Mesendoderm (in vitro differentiated cells): Measurements from ENCODE around the gene MCL1.
A peak's percentile ranks its signal among the peaks of the same experiment; 100 is the strongest.

Experiments used
- DNase-seq: peaks from one replicate; pipeline ENCODE4 v3.0.0; 2013
- H2AK5ac ChIP-seq: 2 replicates; pipeline ENCODE4 v1.6.1; 2013; ENCODE audit warnings: low read length, inconsistent platforms
- H2BK120ac ChIP-seq: 2 replicates; pipeline ENCODE4 v1.6.1; 2013; ENCODE audit warnings: low read depth, mild to moderate bottlenecking, low read length, moderate library complexity, mixed read lengths
- H2BK15ac ChIP-seq: replicated peaks from 2 replicates; pipeline ENCODE4 v1.6.1; 2013; ENCODE audit warnings: low read depth, mild to moderate bottlenecking, moderate library complexity
- H2BK5ac ChIP-seq: 2 replicates; pipeline ENCODE4 v1.6.1; 2013; ENCODE audit warnings: low read length, inconsistent platforms
- H3K18ac ChIP-seq: 2 replicates; pipeline ENCODE4 v1.6.1; 2013; ENCODE audit warnings: mild to moderate bottlenecking, low read length, mixed read lengths
- H3K23ac ChIP-seq: one replicate; pipeline ENCODE4 v1.6.1; 2013; ENCODE audit warnings: low read length
- H3K27ac ChIP-seq: 2 replicates; pipeline ENCODE4 v1.5.1; 2013; ENCODE audit warnings: low read depth, mild to moderate bottlenecking, inconsistent platforms, low read length, moderate library complexity
- H3K27me3 ChIP-seq: 2 replicates; pipeline ENCODE4 v1.6.1; 2013; ENCODE audit warnings: low read length, control low read depth, mild to moderate bottlenecking, inconsistent platforms; ENCODE audit not compliant: insufficient read depth, poor library complexity
- H3K36me3 ChIP-seq: 2 replicates; pipeline ENCODE4 v1.6.1; 2013; ENCODE audit warnings: low read length, inconsistent platforms; ENCODE audit not compliant: control insufficient read depth, insufficient read depth
- H3K4ac ChIP-seq: one replicate; pipeline ENCODE4 v1.6.1; 2013; ENCODE audit warnings: low read depth, mild to moderate bottlenecking, low read length, moderate library complexity
- H3K4me1 ChIP-seq: 2 replicates; pipeline ENCODE4 v1.6.1; 2013; ENCODE audit warnings: low read depth, low read length, inconsistent platforms; ENCODE audit not compliant: control insufficient read depth
- H3K4me2 ChIP-seq: 2 replicates; pipeline ENCODE4 v1.6.1; 2013; ENCODE audit warnings: low read length
- H3K4me3 ChIP-seq: 2 replicates; pipeline ENCODE4 v1.5.1; 2013; ENCODE audit warnings: mild to moderate bottlenecking, low read length
- H3K56ac ChIP-seq: one replicate; pipeline ENCODE4 v1.6.1; 2013; ENCODE audit warnings: low read length
- H3K79me1 ChIP-seq: 2 replicates; pipeline ENCODE4 v1.6.1; 2013; ENCODE audit warnings: low read length, inconsistent platforms
- H3K79me2 ChIP-seq: 2 replicates; pipeline ENCODE4 v1.6.1; 2013; ENCODE audit warnings: mild to moderate bottlenecking, low read length; ENCODE audit not compliant: control insufficient read depth, insufficient read depth
- H3K9ac ChIP-seq: 2 replicates; pipeline ENCODE4 v1.6.1; 2013; ENCODE audit warnings: low read length, inconsistent platforms
- H4K5ac ChIP-seq: one replicate; pipeline ENCODE4 v1.6.1; 2013; ENCODE audit warnings: low read length
- H4K8ac ChIP-seq: one replicate; pipeline ENCODE4 v1.6.1; 2013; ENCODE audit warnings: low read depth, mild to moderate bottlenecking, control low read depth, low read length, moderate library complexity
- WGBS: extraction: QIAGEN DNeasy Blood & Tissue Kit; methylation state at CpG from one replicate; pipeline ENCODE4 v1.1.7; 2013; ENCODE audit warnings: low lambda C conversion rate, missing lambda C conversion rate; ENCODE audit not compliant: insufficient coverage; ENCODE audit errors: extremely low coverage; 5-methylcytosine and 5-hydroxymethylcytosine counted together

The MCL1 gene

DNA sequence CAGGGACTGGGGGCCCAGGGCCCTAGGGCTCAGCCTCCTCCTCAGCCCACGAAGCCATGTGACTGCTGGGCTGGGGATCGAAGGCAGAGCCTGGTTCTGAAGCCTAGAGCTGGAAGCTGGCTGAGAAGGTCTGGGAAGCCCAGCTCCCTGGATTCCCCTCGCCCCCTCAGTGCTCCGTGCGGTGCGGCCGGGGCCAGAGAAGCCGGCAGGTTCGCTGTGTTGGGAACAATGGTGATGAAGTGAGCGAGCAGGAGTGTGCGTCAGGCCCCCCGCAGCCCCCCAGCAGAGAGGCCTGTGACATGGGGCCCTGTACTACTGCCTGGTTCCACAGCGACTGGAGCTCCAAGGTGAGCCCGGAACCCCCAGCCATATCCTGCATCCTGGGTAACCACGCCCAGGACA lies 21.1 kb downstream of the MCL1 start:
- Histone ChIP-seq H3K79me1 (no peaks in the 10 kb centered on the region), H4K5ac (no peak overlapping the region), H3K4ac (no peak overlapping the region), H4K8ac (no peak overlapping the region), H3K79me2 (no peaks in the 10 kb centered on the region), H3K4me3 (no peak overlapping the region), H3K27ac (no peak overlapping the region), H2BK120ac (no peak overlapping the region), H3K4me2 (no peak overlapping the region), H3K36me3 (no peaks in the 10 kb centered on the region), H3K4me1 (peaks cover 8% of the 10 kb centered on the region), H3K56ac (no peak overlapping the region), H2BK5ac (no peak overlapping the region), H2AK5ac (no peak overlapping the region), H3K18ac (no peak overlapping the region), H3K27me3 (no peaks in the 10 kb centered on the region), H3K23ac (no peak overlapping the region), H3K9ac (no peak overlapping the region), H2BK15ac (no peak overlapping the region)
- no peak for DNase-seq
- no CpG with 5 or more reads among the region's 15 CpGs for WGBS

DNA sequence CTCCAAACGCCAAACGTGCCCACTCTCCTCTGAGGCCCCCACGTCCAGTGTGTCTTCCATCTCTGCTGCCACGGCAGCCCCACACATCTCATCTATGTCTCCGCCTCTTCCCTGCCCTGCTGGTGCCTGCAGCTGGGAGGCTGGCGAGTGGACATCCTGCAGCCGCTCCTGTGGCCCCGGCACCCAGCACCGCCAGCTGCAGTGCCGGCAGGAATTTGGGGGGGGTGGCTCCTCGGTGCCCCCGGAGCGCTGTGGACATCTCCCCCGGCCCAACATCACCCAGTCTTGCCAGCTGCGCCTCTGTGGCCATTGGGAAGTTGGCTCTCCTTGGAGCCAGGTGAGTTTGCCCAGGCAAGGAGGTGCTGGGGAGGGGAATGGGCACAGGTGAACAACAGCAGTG lies 21.6 kb downstream of the MCL1 start:
- Histone ChIP-seq H3K9ac (no peak overlapping the region), H4K8ac (no peak overlapping the region), H2BK15ac (no peak overlapping the region), H3K18ac (no peak overlapping the region), H3K4me3 (no peak overlapping the region), H3K4me1 (peaks cover 4% of the 10 kb centered on the region), H2BK5ac (no peak overlapping the region), H4K5ac (no peak overlapping the region), H3K36me3 (no peaks in the 10 kb centered on the region), H3K79me1 (no peaks in the 10 kb centered on the region), H3K79me2 (no peaks in the 10 kb centered on the region), H2AK5ac (no peak overlapping the region), H3K4me2 (no peak overlapping the region), H3K27ac (no peak overlapping the region), H3K23ac (no peak overlapping the region), H3K27me3 (no peaks in the 10 kb centered on the region), H2BK120ac (no peak overlapping the region), H3K56ac (no peak overlapping the region), H3K4ac (no peak overlapping the region)
- no peak for DNase-seq
- no CpG with 5 or more reads among the region's 15 CpGs for WGBS

DNA sequence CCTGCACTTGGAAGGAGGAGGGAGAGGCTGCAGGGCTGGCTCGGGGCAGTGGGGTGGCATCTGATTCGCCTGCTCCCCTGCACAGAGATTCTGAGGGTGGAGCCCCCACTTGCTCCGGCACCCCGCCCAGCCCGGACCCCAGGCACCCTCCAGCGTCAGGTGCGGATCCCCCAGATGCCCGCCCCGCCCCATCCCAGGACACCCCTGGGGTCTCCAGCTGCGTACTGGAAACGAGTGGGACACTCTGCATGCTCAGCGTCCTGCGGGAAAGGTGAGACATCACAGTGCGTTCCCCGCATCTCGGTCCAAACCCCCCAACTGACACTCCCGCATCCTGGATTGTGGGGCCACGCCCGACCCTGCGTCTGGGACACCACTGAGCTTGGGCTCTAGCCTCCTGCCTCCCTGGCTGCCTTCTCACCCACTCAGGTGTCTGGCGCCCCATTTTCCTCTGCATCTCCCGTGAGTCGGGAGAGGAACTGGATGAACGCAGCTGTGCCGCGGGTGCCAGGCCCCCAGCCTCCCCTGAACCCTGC lies 22.3 kb downstream of the MCL1 start:
- no peak overlapping the region for H4K5ac ChIP-seq
- H3K36me3 ChIP-seq: no peaks in the 10 kb centered on the region
- no peak overlapping the region for H2BK15ac ChIP-seq
- H2BK5ac ChIP-seq: no peak overlapping the region
- no peak overlapping the region for H3K18ac ChIP-seq
- H3K4ac ChIP-seq: no peak overlapping the region
- no peak overlapping the region for H3K4me2 ChIP-seq
- H3K27me3 ChIP-seq: no peaks in the 10 kb centered on the region
- H3K56ac ChIP-seq: no peak overlapping the region
- H2BK120ac ChIP-seq: no peak overlapping the region
- H3K23ac ChIP-seq: no peak overlapping the region
- H3K9ac ChIP-seq: no peak overlapping the region
- H3K4me3 ChIP-seq: no peak overlapping the region
- no peak overlapping the region for H4K8ac ChIP-seq
- H3K79me1 ChIP-seq: no peaks in the 10 kb centered on the region
- no peaks in the 10 kb centered on the region for H3K4me1 ChIP-seq
- no peak for DNase-seq
- no peak overlapping the region for H2AK5ac ChIP-seq
- H3K27ac ChIP-seq: no peak overlapping the region
- WGBS: no CpG with 5 or more reads among the region's 26 CpGs
- no peaks in the 10 kb centered on the region for H3K79me2 ChIP-seq

DNA sequence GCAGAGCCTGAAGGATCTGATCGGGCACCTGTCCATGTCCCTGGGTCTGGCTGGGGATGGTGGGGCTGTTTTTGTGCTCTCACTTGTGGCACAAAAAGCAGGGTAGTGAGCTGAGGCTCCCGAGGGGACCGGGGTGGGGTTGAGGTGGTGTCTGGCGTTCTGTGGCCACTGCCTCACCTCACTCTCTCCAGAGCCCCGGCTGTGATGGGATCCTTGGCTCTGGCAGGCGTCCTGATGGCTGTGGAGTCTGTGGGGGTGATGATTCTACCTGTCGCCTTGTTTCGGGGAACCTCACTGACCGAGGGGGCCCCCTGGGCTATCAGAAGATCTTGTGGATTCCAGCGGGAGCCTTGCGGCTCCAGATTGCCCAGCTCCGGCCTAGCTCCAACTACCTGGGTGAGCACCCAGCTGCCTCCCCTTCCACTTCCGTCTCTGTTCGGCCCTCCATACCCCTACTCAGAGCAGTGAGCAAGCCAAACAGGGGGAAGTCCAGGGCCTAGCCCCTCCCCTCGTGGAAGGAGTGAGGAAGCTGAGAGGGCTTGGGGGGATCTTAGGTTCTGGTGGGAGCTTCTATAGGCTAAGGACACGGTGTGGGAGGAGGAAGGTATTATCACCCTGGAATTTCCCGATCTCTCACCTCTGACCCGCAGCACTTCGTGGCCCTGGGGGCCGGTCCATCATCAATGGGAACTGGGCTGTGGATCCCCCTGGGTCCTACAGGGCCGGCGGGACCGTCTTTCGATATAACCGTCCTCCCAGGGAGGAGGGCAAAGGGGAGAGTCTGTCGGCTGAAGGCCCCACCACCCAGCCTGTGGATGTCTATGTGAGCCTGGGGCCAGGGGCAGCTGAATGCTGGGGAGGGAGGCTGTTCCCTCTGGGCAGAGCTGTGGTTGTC lies 23.2 kb downstream of the MCL1 start:
- H2BK15ac ChIP-seq: no peak overlapping the region

DNA sequence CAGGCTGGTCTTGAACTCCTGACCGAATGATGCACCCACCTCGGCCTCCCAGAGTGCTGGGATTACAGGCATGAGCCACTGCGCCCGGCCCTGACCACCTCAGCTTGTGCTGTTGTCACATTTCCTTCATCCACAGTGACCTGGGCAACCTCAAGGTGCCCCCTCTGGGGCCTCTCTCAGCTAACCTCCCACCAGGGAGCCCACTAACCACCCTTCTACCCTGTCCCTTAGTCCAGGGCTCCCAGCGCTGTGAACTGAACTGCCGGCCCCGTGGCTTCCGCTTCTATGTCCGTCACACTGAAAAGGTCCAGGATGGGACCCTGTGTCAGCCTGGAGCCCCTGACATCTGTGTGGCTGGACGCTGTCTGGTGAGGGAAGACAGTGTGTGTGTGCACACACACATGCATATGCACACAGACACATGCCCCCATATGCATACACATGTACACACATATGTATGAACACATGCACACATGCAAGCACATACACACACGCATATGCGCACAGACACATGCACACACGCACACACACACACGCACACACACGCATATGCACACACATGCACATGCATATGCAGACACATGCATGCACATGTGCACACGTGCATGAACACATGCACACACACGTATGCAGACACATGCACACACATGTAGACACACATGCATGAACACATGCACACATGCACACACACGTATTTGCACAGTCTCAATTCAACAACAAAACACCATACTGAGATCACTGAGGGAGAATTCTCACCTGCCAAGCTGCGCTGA lies 24.0 kb downstream of the MCL1 start:
- no peak for DNase-seq
- no peak overlapping the region for H4K5ac ChIP-seq
- no peaks in the 10 kb centered on the region for H3K36me3 ChIP-seq

More for the DNA sequence above, 23.2 kb downstream of the MCL1 start:
- Histone ChIP-seq H3K79me1 (no peaks in the 10 kb centered on the region), H3K79me2 (no peaks in the 10 kb centered on the region), H3K18ac (no peak overlapping the region), H3K27ac (no peak overlapping the region), H3K9ac (no peak overlapping the region), H3K36me3 (no peaks in the 10 kb centered on the region), H3K27me3 (no peaks in the 10 kb centered on the region), H3K4me2 (no peak overlapping the region), H3K4ac (no peak overlapping the region), H3K56ac (no peak overlapping the region), H2BK120ac (no peak overlapping the region), H2AK5ac (no peak overlapping the region), H3K23ac (no peak overlapping the region), H3K4me1 (no peaks in the 10 kb centered on the region), H2BK5ac (no peak overlapping the region), H4K8ac (no peak overlapping the region), H4K5ac (no peak overlapping the region), H3K4me3 (no peak overlapping the region)
- DNase-seq: peak; percentile 57
- WGBS: no CpG with 5 or more reads among the region's 26 CpGs

More for the DNA sequence above, 24.0 kb downstream of the MCL1 start:
- H3K79me1 ChIP-seq: no peaks in the 10 kb centered on the region
- H3K4me1 ChIP-seq: no peaks in the 10 kb centered on the region
- H2BK120ac ChIP-seq: no peak overlapping the region
- no peaks in the 10 kb centered on the region for H3K27me3 ChIP-seq
- WGBS: no CpG with 5 or more reads among the region's 19 CpGs
- no peak overlapping the region for H3K27ac ChIP-seq
- H3K4ac ChIP-seq: no peak overlapping the region
- H3K18ac ChIP-seq: no peak overlapping the region
- H3K9ac ChIP-seq: no peak overlapping the region
- no peak overlapping the region for H3K23ac ChIP-seq
- H2BK15ac ChIP-seq: no peak overlapping the region
- H4K8ac ChIP-seq: no peak overlapping the region
- no peak overlapping the region for H3K4me3 ChIP-seq
- H3K56ac ChIP-seq: no peak overlapping the region
- H3K4me2 ChIP-seq: no peak overlapping the region
- H2BK5ac ChIP-seq: no peak overlapping the region
- no peaks in the 10 kb centered on the region for H3K79me2 ChIP-seq
- no peak overlapping the region for H2AK5ac ChIP-seq
